K562 (cell line): ENCODE data around the gene UBE2S. TPM values are rescaled to one million over a fixed set of nuclear protein-coding genes. Genes with fewer than 3 reads are reported as not detected.

ENCODE experiments used
- CREM ChIP-seq: IDR thresholded peaks from 2 replicates; pipeline ENCODE4 v1.6.1; 2014; ENCODE audit warnings: antibody characterized with exemption, low read depth
- GTF3C2 ChIP-seq: IDR thresholded peaks from 3 replicates; pipeline ENCODE4 v1.6.1; 2011; ENCODE audit warnings: borderline replicate concordance, mild to moderate bottlenecking, moderate library complexity; ENCODE audit not compliant: insufficient read length; ENCODE audit errors: extremely low read depth
- HOMEZ ChIP-seq: fragments of 250-450 bp; sonication (Bioruptor Pico); IDR thresholded peaks from 2 replicates; pipeline ENCODE4 v1.4.0; 2020; ENCODE audit warnings: mild to moderate bottlenecking, moderate library complexity
- KAT2B ChIP-seq: IDR thresholded peaks from one replicate; pipeline ENCODE4 v1.6.1; 2012; ENCODE audit warnings: low read depth, mild to moderate bottlenecking, control low read depth, inconsistent platforms, low read length, moderate library complexity
- MECOM ChIP-seq: fragments of 250-450 bp; sonication (Bioruptor Pico); IDR thresholded peaks from 2 replicates; pipeline ENCODE4 v1.8.0; 2022; ENCODE audit warnings: inconsistent platforms
- MTA3 ChIP-seq: fragments of 450-650 bp; formaldehyde crosslinking; IDR thresholded peaks from 2 replicates; pipeline ENCODE4 v1.6.1; 2017; ENCODE audit warnings: mild to moderate bottlenecking, borderline replicate concordance
- NCOA1 ChIP-seq: fragments of 450-650 bp; IDR thresholded peaks from 2 replicates; pipeline ENCODE4 v1.6.1; 2016; ENCODE audit warnings: low read depth
- POLR2AphosphoS5 ChIP-seq: IDR thresholded peaks from 2 replicates; pipeline ENCODE4 v1.6.1; 2011; ENCODE audit warnings: mild to moderate bottlenecking, low read depth, low read length, moderate library complexity; ENCODE audit not compliant: control insufficient read depth, insufficient read depth
- POLR2G ChIP-seq: fragments of 200-400 bp; formaldehyde crosslinking; IDR thresholded peaks from 2 replicates; pipeline ENCODE4 v1.6.1; 2017; ENCODE audit warnings: low read depth, mild to moderate bottlenecking, antibody characterized with exemption, low read length, moderate library complexity
- POLR2H ChIP-seq: IDR thresholded peaks from 2 replicates; pipeline ENCODE4 v1.6.1; 2016; ENCODE audit warnings: missing genetic modification characterization, low read depth, mild to moderate bottlenecking, control low read depth, missing compliant biosample characterization, moderate library complexity
- SOX6 ChIP-seq: fragments of 450-650 bp; IDR thresholded peaks from 2 replicates; pipeline ENCODE4 v1.6.1; 2014; ENCODE audit warnings: mild to moderate bottlenecking
- ZSCAN32 ChIP-seq: fragments of 450-650 bp; formaldehyde crosslinking; IDR thresholded peaks from 2 replicates; pipeline ENCODE4 v1.4.0; 2020; ENCODE audit warnings: mild to moderate bottlenecking, moderate library complexity
- polyA plus RNA-seq, 8 experiments: library from polyadenylated mRNA; depleted of rRNA in 4 of 8; stranded (reverse) in 5 of 8; unstranded in 3 of 8; fragments of >200 nt; fragmentation: Nextera tagmentation in 2 of 8; fragmentation: Illumina TruSeq in 1 of 8; extraction: Ambion mirVana in 2 of 8; extraction: Trizol in 1 of 8; gene quantifications; 2 replicates each; pipeline versions ENCODE4 v1.2.1 to v1.2.3, GENCODE V29; 2011 to 2014; ENCODE audit warnings: inconsistent platforms in 1 of 8, missing spikeins in 1 of 8
- total RNA-seq, 7 experiments: library from RNA; depleted of rRNA in 6 of 7; stranded (reverse); fragments of >200 nt in 6 of 7; fragmentation: Illumina TruSeq in 2 of 7; extraction: Trizol in 2 of 7; gene quantifications; 2 replicates each; pipeline versions ENCODE4 v1.2.1 to v1.2.3, GENCODE V29; 2011 to 2021; ENCODE audit warnings: low replicate concordance in 1 of 7

Gene UBE2S
- total and polyA plus RNA-seq, 9 of the 15 experiments (the other 6 are each of a cell fraction or from before 2014, with no cell fraction given) = 1.5 to 1,305 (median 157) TPM

GRCh38 chr19:55451965-55452748 lies 44.6 kb upstream of the UBE2S start (continued):
- TF ChIP-seq MTA3 = no peak
- TF ChIP-seq POLR2AphosphoS5 = no peak
- TF ChIP-seq HOMEZ = no peak
- no peak for TF ChIP-seq ZSCAN32 (CRISPR knock-in tag)
- no peak for TF ChIP-seq CREM
- TF ChIP-seq NCOA1 = no peak
- TF ChIP-seq KAT2B = no peak
- no peak for TF ChIP-seq SOX6
- TF ChIP-seq POLR2H = no peak
- TF ChIP-seq GTF3C2 = no peak
- TF ChIP-seq MECOM (CRISPR knock-in tag) = no peak
- TF ChIP-seq POLR2G = peak; percentile 82
